ENCODE results near the gene DISP2.

Gene DISP2

DNA sequence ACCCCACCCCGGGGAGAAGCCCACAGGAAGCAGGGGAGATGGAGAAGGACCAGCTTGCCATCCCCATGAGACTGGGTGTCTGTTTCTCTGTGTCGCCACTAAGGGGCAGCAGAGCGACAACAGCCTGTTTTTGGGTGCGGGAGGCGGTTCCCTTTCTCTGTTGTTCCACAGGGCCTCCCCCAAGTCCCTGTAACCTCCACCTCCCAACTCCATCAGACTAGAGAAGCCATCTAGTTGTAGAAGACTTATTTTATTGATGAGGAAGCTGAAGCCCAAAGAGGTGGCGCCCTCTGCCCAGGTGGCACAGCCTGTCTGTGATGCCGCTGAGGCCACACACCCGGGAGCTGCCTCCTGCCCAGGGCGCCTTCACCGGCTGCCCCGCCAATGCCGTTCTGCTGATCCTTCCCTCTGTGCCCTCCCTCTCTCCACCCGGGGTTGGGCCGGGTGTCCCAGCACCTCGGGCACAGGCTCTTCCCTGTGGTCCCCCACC lies 13.3 kb upstream of the DISP2 start:
- peaks cover 33% of the 10 kb centered on the region for H3K4me1 ChIP-seq (ENCODE audit: control insufficient read depth, insufficient read depth, low read length, poor library complexity, severe bottlenecking)
- no peaks in the 10 kb centered on the region for H3K9me3 ChIP-seq (ENCODE audit: control insufficient read depth, low read length)
- H3K27ac ChIP-seq (ENCODE audit: low read depth, low read length, severe bottlenecking): no peak overlapping the region
- H3K36me3 ChIP-seq (ENCODE audit: control insufficient read depth, insufficient read depth, low read length): no peaks in the 10 kb centered on the region
- H3K4me3 ChIP-seq (ENCODE audit: extremely low read depth, insufficient read depth, low read length, poor library complexity, severe bottlenecking): no peak overlapping the region
- 66 to 78% methylated on average over 10 to 11 of the region's 15 CpGs for WGBS, 2 experiments (ENCODE audit: insufficient coverage in 2 of 2)

DNA sequence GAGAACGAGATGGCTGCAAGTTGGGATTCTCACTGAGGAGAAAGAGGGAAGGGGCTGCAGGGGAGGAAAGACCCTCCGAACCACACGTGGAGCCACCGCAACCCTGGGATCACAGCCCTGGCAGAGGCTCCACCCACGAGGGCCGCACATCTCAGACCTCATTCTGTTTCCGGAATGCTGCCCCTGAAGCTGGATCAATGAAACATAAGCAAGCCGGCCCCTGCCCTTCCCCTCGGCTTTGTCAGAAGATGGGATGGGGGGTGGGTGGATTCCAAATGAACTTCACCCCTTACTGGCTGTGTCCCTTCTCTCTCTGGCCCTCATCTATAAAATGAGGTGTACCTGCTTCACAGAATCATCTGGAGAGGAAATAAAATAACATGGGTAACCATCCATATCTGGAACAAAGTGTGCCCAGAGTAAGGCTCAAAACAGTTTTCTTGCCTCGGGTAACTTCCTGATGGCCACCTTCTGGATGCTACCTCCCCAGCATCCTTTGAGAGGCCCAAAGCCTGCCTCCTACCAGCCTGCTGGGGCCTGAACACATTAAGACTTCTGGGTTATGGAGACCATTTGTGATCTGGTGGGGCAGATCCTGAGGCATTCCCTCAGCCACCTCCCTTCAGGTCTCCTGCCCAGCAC lies 12.7 kb upstream of the DISP2 start:
- 87 to 90% methylated on average over 8 to 9 of the region's 10 CpGs for WGBS, 2 experiments (ENCODE audit: insufficient coverage in 2 of 2)
- peaks cover 26% of the 10 kb centered on the region for H3K4me1 ChIP-seq (ENCODE audit: control insufficient read depth, insufficient read depth, low read length, poor library complexity, severe bottlenecking)
- H3K4me3 ChIP-seq (ENCODE audit: extremely low read depth, insufficient read depth, low read length, poor library complexity, severe bottlenecking): no peak overlapping the region
- no peaks in the 10 kb centered on the region for H3K9me3 ChIP-seq (ENCODE audit: control insufficient read depth, low read length)
- no peak overlapping the region for H3K27ac ChIP-seq (ENCODE audit: low read depth, low read length, severe bottlenecking)
- H3K36me3 ChIP-seq (ENCODE audit: control insufficient read depth, insufficient read depth, low read length): no peaks in the 10 kb centered on the region

DNA sequence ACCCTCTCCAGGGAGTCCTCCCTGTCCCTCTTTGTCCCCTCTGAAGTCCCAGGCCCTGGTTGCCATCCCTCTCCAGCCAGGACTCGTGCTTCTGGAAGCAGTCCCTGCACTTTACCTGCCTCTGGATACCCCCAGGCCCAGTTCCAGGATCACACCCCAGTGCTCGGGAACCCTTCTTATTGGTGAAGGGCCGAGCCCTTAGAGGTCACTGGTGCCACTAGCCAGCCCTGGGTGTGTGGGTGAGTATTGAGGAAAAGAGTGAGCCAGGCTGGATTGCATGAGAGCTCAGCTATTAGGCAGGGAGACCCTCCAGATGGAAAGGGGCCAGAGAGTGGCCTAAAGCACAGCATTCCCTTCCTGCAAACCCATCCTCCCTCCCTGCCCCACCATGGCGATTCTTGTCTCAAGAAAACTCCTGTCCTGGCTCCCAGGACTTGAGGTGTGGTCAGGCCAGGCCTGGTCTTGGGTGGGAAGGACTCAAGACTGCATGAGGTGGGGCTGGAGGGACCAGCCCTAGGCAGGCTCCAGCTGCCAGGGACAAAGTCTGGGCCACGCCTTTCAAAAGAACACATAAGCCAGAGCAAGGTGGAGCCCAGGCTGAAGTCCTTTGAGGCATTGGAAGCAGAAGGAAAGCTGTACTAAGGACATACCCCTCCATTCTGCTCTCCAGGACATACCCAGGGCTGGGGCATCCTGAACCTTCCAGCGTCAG lies 12.0 kb upstream of the DISP2 start:
- H3K4me3 ChIP-seq (ENCODE audit: extremely low read depth, insufficient read depth, low read length, poor library complexity, severe bottlenecking): no peak overlapping the region
- H3K4me1 ChIP-seq (ENCODE audit: control insufficient read depth, insufficient read depth, low read length, poor library complexity, severe bottlenecking): peaks cover 19% of the 10 kb centered on the region
- no peak overlapping the region for H3K27ac ChIP-seq (ENCODE audit: low read depth, low read length, severe bottlenecking)
- H3K9me3 ChIP-seq (ENCODE audit: control insufficient read depth, low read length): no peaks in the 10 kb centered on the region
- WGBS, 2 experiments (ENCODE audit: insufficient coverage in 2 of 2): 84 to 94% methylated on average over 4 of the region's 6 CpGs
- no peaks in the 10 kb centered on the region for H3K36me3 ChIP-seq (ENCODE audit: control insufficient read depth, insufficient read depth, low read length)

DNA sequence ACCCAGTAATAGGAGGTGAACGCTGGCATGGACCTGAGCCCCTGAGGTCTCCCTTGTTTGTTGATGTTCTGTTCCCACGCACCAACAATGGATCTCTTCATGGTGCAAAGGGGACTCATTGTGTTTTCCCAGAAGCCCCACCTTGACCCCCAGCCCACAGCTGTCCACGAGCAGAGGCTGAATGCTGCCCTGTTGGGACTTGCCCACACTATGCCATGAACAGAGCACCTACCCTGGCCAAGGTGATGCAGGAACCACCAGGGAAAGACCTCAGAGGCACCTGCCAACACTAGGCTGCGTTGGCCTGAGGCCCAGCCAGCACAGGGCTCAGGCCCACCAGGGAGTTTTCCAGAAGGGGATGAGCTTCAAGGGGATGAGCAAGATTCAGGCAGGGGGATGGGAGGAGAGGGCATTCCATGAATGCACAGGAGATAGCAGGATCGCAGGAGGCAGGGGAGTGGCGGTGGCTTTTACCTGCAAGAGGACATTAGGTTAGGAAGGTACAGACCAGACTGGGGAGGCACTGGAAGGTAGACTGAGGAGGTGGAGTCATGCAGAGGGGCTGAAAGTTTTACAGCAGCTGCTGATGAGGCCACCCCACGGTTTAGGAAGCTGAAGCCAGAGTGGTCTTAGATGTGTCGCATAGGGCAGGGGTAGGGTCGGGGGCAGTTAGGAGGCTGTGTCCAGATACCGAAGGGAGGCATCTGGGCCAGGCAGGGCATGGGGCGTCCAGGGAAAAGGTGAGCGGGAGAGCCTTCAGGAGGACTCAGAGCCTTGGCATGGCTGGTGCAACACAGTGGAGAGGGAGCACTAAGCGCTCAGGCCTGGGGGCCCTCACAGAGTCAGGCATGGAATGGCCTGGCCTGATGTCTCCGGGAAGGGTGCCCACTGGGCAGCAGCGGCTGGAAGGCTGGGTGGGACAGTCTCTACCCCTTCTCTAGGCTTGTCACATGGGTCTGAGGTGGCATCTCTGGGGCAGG lies 11.2 kb upstream of the DISP2 start:
- H3K4me3 ChIP-seq (ENCODE audit: extremely low read depth, insufficient read depth, low read length, poor library complexity, severe bottlenecking): no peak overlapping the region
- H3K36me3 ChIP-seq (ENCODE audit: control insufficient read depth, insufficient read depth, low read length): no peaks in the 10 kb centered on the region
- 87 to 89% methylated on average over 11 to 14 of the region's 15 CpGs for WGBS, 2 experiments (ENCODE audit: insufficient coverage in 2 of 2)
- H3K27ac ChIP-seq (ENCODE audit: low read depth, low read length, severe bottlenecking): no peak overlapping the region
- peaks cover 17% of the 10 kb centered on the region for H3K4me1 ChIP-seq (ENCODE audit: control insufficient read depth, insufficient read depth, low read length, poor library complexity, severe bottlenecking)
- no peaks in the 10 kb centered on the region for H3K9me3 ChIP-seq (ENCODE audit: control insufficient read depth, low read length)

DNA sequence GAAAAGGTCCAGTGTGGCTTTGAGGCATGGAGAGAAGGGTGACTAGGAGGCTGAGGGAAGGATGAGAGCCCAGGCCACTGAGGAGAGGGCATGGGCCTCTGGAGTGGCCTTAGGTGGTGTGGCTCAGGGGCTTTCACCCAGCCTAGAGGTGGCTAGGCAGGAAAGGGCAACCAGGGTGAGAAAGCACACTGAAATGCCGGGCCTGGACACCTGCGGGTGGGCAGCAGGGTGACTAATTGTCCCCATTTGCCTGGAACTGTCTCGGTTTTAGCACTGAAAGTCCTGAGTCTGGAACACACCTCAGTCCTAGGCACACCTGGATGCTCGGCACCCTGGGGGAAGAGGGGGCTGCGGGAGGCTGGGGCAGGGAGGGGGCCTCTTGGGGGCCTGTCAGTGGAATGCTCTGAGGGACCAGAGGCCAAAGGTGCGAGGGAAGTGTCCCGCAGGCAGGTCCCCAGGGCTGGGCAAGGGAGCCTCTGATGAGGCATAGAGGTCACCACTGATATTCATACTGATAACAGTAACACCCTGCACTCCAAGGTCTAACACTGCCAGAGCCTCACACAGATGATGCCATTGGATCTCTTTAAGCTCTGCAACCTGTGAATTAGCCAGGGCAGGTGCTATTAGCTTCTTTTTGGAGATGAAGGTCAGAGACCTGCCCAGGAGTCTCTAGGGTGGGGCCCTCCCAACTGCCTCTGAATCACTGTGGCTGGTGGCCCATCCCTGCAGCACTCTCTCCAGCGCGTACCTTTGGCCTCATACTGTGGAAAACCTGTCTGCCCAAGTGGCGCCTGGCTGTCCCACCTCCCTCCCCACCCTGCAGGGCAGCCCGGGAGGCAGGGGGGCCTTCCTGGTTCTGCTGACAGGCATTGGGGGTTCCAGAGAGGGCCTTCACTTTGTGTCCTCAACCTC lies 10.2 kb upstream of the DISP2 start:
- no peak overlapping the region for H3K4me3 ChIP-seq (ENCODE audit: extremely low read depth, insufficient read depth, low read length, poor library complexity, severe bottlenecking)
- H3K4me1 ChIP-seq (ENCODE audit: control insufficient read depth, insufficient read depth, low read length, poor library complexity, severe bottlenecking): peaks cover 13% of the 10 kb centered on the region
- no peak overlapping the region for H3K27ac ChIP-seq (ENCODE audit: low read depth, low read length, severe bottlenecking)
- WGBS, 2 experiments (ENCODE audit: insufficient coverage in 2 of 2): 93 to 95% methylated on average over 6 to 9 of the region's 11 CpGs
- no peaks in the 10 kb centered on the region for H3K9me3 ChIP-seq (ENCODE audit: control insufficient read depth, low read length)
- H3K36me3 ChIP-seq (ENCODE audit: control insufficient read depth, insufficient read depth, low read length): no peaks in the 10 kb centered on the region

DNA sequence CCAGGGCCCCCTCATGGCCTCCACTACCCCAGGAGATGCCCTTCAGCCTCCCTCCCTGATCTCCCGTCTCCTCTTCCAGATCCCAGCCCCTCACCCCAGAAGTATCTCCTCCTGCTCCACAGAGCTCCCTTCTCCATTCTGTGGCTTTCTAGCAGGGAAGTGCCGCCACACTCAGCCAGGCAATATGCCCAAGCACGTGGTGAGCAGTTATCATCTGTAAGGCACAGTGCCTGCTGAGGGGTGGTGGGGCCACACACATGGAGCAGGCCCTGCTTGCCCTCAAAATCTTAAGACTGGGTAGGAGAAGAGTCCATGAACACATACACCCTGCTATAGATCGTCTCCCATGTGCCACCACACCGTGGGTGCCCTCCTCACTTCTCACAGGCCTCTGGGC lies 9.5 kb upstream of the DISP2 start:
- Histone ChIP-seq H3K4me1 (ENCODE audit: control insufficient read depth, insufficient read depth, low read length, poor library complexity, severe bottlenecking) (peaks cover 6% of the 10 kb centered on the region), H3K9me3 (ENCODE audit: control insufficient read depth, low read length) (no peaks in the 10 kb centered on the region), H3K4me3 (ENCODE audit: extremely low read depth, insufficient read depth, low read length, poor library complexity, severe bottlenecking) (no peak overlapping the region), H3K36me3 (ENCODE audit: control insufficient read depth, insufficient read depth, low read length) (no peaks in the 10 kb centered on the region), H3K27ac (ENCODE audit: low read depth, low read length, severe bottlenecking) (no peak overlapping the region)
- WGBS, 2 experiments (ENCODE audit: insufficient coverage in 2 of 2): 89 to 100% methylated on average over 3 to 5 of the region's 5 CpGs

DNA sequence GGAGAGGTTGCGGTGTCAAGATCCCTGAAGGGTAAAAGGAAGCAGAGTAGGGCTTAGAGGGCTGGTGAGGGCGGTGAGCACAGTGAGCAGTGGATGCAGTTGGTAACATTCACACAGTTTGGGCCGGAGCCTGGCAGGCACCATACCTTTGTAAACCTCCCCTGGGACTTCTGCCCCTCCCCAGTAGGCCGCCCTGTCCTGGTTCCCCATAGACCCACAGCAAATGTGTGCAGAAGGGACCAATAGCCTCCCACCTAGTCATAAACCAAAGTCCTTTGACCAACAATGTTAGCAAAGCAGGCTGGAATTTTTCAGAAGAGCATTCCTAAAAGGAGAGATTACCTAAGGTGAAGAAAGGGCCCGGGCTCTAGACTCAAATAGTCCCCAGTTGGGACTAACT lies 8.9 kb upstream of the DISP2 start:
- Histone ChIP-seq H3K4me3 (ENCODE audit: extremely low read depth, insufficient read depth, low read length, poor library complexity, severe bottlenecking) (no peak overlapping the region), H3K4me1 (ENCODE audit: control insufficient read depth, insufficient read depth, low read length, poor library complexity, severe bottlenecking) (peaks cover under 1% of the 10 kb centered on the region), H3K9me3 (ENCODE audit: control insufficient read depth, low read length) (no peaks in the 10 kb centered on the region), H3K27ac (ENCODE audit: low read depth, low read length, severe bottlenecking) (no peak overlapping the region), H3K36me3 (ENCODE audit: control insufficient read depth, insufficient read depth, low read length) (no peaks in the 10 kb centered on the region)
- 93 to 97% methylated on average over 4 of the region's 5 CpGs for WGBS, 2 experiments (ENCODE audit: insufficient coverage in 2 of 2)

DNA sequence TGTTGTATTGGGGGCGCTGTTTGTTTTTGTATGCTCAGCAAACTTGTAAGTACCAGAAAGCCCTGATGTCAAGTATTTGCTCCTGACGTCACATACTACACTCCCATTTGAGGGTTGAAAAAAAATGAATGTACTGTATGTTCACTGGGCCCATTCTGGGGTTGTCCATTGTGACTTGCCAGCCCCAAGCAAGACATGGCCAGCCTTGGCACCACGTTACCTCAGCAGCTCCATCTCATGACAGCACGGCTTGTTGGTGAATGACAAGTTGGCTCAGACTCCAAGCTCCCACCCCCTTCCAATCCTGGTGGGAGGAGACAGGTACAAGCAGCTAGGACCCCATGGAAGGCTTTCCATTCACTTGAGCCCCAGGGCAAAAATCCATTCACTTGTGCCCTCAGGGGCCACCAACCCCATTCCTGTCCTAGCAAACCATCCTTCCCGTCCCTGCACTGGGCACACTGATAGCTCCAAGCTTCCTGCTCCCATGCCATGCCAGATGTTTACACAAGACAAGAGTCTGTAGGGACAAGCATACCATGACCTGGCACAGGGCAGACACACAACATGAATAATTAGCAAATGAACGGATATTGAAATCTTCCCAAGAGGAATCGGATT lies 5.6 kb upstream of the DISP2 start:
- WGBS, 2 experiments (ENCODE audit: insufficient coverage in 2 of 2): 82 to 90% methylated on average over 4 to 5 of the region's 7 CpGs

DNA sequence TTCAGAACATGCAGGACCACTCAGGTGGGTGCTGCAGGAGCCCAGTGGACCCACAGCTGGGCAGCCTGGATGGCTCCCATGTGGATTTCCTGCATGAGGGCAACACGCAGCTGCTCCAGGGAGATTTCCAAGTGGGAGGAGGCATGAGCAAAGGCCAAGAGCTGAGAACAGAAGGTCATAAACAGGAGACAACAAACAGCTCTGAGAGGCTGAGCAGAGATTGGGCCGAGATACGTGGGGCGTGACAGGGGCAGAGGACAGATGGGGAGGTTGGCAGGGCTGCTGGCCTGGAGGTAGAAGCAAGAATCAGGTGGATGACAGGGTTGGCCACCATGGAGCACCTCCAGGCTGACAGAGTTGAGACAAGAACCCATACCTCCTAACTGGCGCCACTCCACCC lies 4.3 kb upstream of the DISP2 start:
- Histone ChIP-seq H3K4me1 (ENCODE audit: control insufficient read depth, insufficient read depth, low read length, poor library complexity, severe bottlenecking) (peaks cover 5% of the 10 kb centered on the region), H3K4me3 (ENCODE audit: extremely low read depth, insufficient read depth, low read length, poor library complexity, severe bottlenecking) (no peak overlapping the region), H3K36me3 (ENCODE audit: control insufficient read depth, insufficient read depth, low read length) (no peaks in the 10 kb centered on the region), H3K27ac (ENCODE audit: low read depth, low read length, severe bottlenecking) (no peak overlapping the region), H3K9me3 (ENCODE audit: control insufficient read depth, low read length) (no peaks in the 10 kb centered on the region)
- WGBS, 2 experiments (ENCODE audit: insufficient coverage in 2 of 2): 92 to 100% methylated on average over 4 of the region's 5 CpGs

More for the DNA sequence above, 5.6 kb upstream of the DISP2 start:
- Histone ChIP-seq H3K27ac (ENCODE audit: low read depth, low read length, severe bottlenecking) (no peak overlapping the region), H3K9me3 (ENCODE audit: control insufficient read depth, low read length) (no peaks in the 10 kb centered on the region), H3K36me3 (ENCODE audit: control insufficient read depth, insufficient read depth, low read length) (no peaks in the 10 kb centered on the region), H3K4me1 (ENCODE audit: control insufficient read depth, insufficient read depth, low read length, poor library complexity, severe bottlenecking) (peaks cover 5% of the 10 kb centered on the region), H3K4me3 (ENCODE audit: extremely low read depth, insufficient read depth, low read length, poor library complexity, severe bottlenecking) (no peak overlapping the region)

All from mesodermal cell (in vitro differentiated cells).